Measurements from ENCODE around the gene ZNF587B.
A peak's percentile ranks its signal among the peaks of the same experiment; 100 is the strongest.
"Not testable (repeated sequence)": the region's sequence is repeated elsewhere in the genome, so short reads cannot be mapped to it uniquely, and the experiment has no call there.

The ZNF587B gene

DNA sequence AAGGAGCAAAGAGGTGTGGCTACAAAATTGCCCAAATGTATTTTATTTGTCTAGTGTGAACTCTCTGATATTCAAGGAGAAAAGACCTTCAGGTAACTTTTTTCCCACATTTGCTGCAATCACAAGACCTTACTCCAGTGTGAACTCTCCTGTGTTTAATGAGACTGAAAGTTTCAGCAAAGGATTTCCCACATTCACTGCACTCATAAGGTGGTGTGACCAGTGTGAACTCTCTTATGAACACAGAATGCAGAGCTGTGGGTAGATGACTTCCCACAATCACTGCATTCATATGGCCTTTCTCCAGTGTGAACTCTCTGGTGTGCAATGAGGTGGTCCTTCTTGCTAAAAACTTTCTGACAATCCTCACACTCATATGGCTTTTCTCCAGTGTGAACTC, 42.4 kb downstream of the ZNF587B start:
- DNase-seq, result no peak

DNA sequence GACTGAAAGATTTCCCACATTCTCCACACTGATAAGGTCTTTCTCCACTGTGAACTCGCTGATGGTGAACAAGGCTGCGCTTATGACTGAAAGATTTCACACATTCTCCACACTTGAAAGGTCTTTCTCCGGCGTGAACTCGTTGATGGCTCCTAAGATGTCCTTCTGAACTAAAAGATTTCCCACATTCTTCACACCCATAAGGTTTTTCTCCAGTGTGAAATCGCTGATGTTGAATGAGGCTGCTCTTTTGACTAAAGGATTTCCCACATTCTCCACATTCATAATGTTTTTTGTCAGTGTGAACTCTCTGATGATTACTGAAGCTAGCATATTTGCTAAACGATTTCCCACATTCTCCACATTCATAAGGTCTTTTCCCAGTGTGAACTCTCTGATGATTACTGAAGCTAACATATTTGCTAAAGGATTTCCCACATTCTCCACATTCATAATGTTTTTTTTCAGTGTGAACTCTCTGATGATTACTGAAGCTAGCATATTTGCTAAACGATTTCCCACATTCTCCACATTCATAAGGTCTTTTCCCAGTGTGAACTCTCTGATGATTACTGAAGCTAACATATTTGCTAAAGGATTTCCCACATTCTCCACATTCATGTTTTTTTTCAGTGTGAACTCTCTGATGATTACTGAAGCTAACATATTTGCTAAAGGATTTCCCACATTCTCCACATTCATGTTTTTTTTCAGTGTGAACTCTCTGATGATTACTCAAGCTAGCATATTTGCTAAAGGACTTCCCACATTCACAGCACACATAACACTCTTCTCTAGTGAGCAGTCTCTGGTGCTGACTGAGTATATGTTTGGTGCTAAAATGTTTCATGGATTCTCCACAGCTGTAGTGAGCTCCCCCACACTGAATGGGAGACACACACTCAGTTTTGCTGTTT, 44.0 kb downstream of the ZNF587B start:
- DNase-seq, result not testable (repeated sequence)

- DNase-seq, result no peak
These were observed 55.9 kb downstream of the ZNF587B start for GRCh38 chr19:57886046-57886445.

DNA sequence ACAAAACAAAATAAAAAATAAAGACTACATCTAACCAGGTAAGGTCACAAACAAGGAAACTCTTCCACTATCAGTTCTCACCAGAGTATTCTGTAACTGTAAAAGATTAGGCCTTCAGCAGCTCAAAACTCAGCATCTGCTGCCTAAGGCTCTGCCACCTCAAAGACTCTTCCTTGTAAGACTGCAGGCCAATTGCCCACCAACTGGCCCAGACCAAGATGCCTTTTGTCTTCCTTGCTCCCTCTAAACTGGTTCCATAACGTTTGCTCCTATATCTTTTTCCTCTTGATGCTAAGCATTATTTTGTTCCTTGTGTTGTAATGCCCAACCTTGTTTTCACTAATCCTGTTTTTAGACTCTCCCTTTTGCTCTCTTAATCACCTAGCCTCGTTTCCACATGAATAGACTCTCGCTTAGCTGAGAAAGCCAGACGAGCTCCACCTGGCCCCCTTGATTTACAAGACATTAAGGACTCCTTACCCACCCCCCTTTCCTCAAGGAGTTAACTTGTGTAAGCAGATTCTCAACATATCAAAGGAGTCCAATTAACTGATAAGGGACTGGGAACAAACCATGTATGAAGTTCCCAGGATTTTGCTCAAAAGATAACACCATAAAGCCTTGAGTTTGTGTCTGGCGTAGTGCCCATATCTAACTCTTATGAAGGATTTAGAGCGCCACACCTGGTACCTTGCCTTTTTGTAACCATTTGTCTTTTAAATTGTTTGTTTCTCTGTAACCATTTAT, 57.3 kb downstream of the ZNF587B start:
- no peak for DNase-seq

DNA sequence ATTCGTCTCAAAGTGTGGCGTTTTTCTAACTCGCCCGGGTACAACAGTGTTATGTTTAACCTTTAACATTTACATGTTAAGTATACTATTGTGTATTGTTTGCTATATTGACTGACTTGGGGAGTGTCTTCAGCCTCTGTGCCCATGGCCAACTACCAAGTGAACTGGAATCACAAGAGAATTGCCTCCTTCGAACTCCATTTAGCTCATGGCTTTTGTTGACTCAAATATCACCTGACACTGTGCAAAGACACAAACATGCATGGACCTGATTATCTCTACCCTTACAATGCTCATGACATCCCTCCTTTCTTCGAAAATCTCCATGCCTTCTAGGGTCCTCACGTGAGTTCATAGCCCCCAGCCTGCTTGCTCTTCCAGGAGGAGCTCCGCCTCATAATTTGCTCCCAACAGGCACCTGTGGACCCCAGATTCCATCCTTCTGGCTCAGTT, 58.0 kb downstream of the ZNF587B start:
- no peak for DNase-seq

DNA sequence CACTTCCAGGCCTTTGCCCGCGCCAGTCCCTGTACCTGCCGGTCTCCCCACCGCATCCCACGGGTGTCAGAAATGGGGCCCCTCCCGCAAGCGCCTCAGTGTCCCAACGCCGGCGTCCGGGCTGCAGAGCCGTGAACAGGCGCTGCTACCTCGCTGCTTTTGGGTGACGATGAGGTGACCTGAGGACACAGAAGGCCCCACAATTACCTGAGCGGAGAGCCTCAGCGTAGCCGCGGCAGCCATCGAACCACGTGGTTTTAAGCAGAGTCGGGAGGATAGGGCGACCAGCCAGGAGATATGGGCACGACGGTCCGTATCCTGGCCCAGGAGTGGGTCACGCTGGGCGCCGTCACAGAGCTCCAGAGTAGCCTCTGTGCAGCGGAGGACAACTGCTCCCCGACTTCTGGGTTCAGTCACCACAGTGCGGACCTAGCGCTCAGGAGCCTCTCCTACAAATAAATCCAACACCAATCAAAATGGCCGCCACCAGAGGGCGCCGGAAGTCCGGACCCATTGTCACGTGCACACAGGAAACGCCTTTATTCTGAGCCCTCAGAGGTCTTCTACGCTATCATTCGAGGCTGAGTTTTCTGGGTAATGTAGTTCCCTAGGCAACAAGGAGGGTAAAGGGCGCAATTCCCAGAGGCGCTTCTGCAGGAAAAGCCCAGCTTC, 58.6 kb downstream of the ZNF587B start, which contains the start of gene ZNF814:
TSS of gene ZNF814 (minus strand) at position 478 of the 672 bp plus-strand sequence. CDS start at position 243, 235 bp downstream.
- peak; percentile 89 for DNase-seq

DNA sequence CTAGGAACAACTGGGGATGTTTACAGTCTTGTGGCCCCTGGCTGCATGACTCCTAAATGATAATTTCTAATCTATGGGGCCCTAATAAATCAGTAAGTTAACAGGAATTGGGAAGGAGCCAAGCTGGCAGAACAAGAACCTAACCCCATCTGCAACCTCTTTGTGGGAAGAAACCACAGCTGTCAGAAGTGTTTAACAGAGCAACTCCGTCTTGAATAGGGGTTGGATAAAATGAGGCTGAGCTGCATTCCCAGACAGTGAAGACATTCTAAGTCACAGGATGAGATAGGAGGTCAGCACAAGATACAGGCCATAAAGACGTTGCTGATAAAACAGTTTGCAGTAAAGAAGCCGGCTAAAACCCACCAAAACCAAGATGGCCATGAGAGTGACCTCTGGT, 60.6 kb downstream of the ZNF587B start:
- DNase-seq, result not testable (repeated sequence)
